ENCODE measurements around the gene C1QTNF7.

The C1QTNF7 gene

GRCh38 chr4:15427701-15428100 lies at the start of gene C1QTNF7:
TSS of gene C1QTNF7 (plus strand) at chr4:15428033. CDS start at chr4:15435744, 7,711 bp downstream.
- DNase-seq: no peak

- DNase-seq: no peak
Observed at GRCh38 chr4:15378062-15378461, 49.8 kb upstream of the C1QTNF7 start.

GRCh38 chr4:15378493-15378892 lies 49.3 kb upstream of the C1QTNF7 start:
- DNase-seq: no peak

- DNase-seq: no peak
Observed at GRCh38 chr4:15381806-15382338, 46.0 kb upstream of the C1QTNF7 start.

GRCh38 chr4:15382669-15383273 lies 45.1 kb upstream of the C1QTNF7 start:
- no peak for DNase-seq

- DNase-seq: no peak
Observed at GRCh38 chr4:15385515-15385914, 42.3 kb upstream of the C1QTNF7 start.

GRCh38 chr4:15385928-15386327 lies 41.9 kb upstream of the C1QTNF7 start:
- no peak for DNase-seq

GRCh38 chr4:15390494-15390893 lies 37.3 kb upstream of the C1QTNF7 start:
- no peak for DNase-seq

GRCh38 chr4:15392053-15392805 lies 35.6 kb upstream of the C1QTNF7 start:
- no peak for DNase-seq

- DNase-seq: no peak
Observed at GRCh38 chr4:15395311-15395710, 32.5 kb upstream of the C1QTNF7 start.

GRCh38 chr4:15396157-15396800 lies 31.6 kb upstream of the C1QTNF7 start:
- DNase-seq: peak; percentile 76

- DNase-seq: no peak
Observed at GRCh38 chr4:15398001-15398400, 29.8 kb upstream of the C1QTNF7 start.

GRCh38 chr4:15398732-15399131 lies 29.1 kb upstream of the C1QTNF7 start:
- DNase-seq: no peak

- DNase-seq: no peak
Observed at GRCh38 chr4:15400226-15400625, 27.6 kb upstream of the C1QTNF7 start.

- DNase-seq: no peak
Observed at GRCh38 chr4:15400981-15401671, 26.7 kb upstream of the C1QTNF7 start.

GRCh38 chr4:15402146-15402545 lies 25.7 kb upstream of the C1QTNF7 start:
- DNase-seq: no peak

- no peak for DNase-seq
Observed at GRCh38 chr4:15402974-15403373, 24.9 kb upstream of the C1QTNF7 start.

GRCh38 chr4:15405018-15405417 lies 22.8 kb upstream of the C1QTNF7 start:
- no peak for DNase-seq

GRCh38 chr4:15410750-15411149 lies 17.1 kb upstream of the C1QTNF7 start:
- no peak for DNase-seq

- DNase-seq: no peak
Observed at GRCh38 chr4:15412461-15412860, 15.4 kb upstream of the C1QTNF7 start.

- DNase-seq: no peak
Observed at GRCh38 chr4:15413010-15413622, 14.7 kb upstream of the C1QTNF7 start.

- DNase-seq: no peak
Observed at GRCh38 chr4:15413623-15414019, 14.2 kb upstream of the C1QTNF7 start.
